ENCODE measurements around the gene GTF2A1.

Gene GTF2A1

DNA sequence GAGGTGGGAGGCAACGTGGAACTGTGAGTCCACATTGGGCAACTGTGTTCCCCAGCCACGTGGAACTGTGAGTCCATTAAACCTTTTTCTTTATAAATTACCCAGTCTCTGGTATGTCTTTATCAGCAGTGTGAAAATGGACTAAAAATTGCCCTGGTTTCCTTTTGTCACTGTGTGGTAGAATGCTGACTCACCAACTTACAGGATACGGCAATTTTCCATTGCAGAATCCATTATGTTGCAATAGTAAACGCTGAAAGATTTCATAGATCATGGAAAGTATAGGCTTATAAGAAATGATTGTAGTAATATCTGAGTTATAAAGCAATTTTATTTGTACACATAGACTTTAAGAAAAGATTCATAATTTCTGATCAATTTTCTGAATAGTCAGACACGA lies 93.0 kb downstream of the GTF2A1 start:
- no peak for DNase-seq

DNA sequence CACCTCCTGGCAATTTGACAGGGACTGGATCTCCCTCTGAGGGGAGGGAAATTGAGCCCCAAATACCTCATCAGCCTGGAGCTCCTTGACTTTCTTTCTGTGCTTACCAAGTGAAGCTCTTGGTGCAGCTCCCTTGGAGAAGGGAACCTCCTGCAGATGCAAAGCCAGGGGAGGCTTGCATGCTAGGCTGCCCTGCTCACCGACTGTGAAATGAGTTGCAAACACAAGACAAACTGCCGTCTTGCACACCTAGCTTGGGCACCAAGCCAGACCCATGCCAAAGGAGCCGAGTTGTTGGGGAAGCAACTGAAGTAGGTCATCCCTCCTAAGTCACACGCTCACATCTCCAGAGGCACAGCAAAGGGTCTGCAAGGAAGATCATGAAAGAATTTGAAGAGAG lies 95.2 kb downstream of the GTF2A1 start:
- DNase-seq: no peak

Data from NCI-H1694 treated with DMSO at 0.1 percent for 48 hours (cell line).